Suprapubic skin (tissue), 4 donors: ENCODE data around the gene ARHGAP20. TPM values are rescaled to one million over a fixed set of nuclear protein-coding genes. Genes with fewer than 3 reads are reported as not detected.

Experiments
- DNase-seq, 2 donors: peaks; one replicate each; pipeline ENCODE4 v3.0.0-alpha.2; 2019; ENCODE audit warnings: low spot score in 2 of 2
- H3K27ac ChIP-seq: fragments of 200-600 bp; sonication (generic); one replicate; pipeline ENCODE4 v1.5.1; 2019
- H3K27me3 ChIP-seq: fragments of 200-600 bp; sonication (generic); one replicate; pipeline ENCODE4 v1.5.1; 2019
- H3K36me3 ChIP-seq: fragments of 200-600 bp; sonication (generic); one replicate; pipeline ENCODE4 v1.5.1; 2019
- H3K4me1 ChIP-seq: fragments of 200-600 bp; sonication (generic); one replicate; pipeline ENCODE4 v1.5.1; 2019
- H3K4me3 ChIP-seq: fragments of 200-600 bp; sonication (generic); one replicate; pipeline ENCODE4 v1.5.1; 2019; ENCODE audit warnings: mild to moderate bottlenecking
- H3K9me3 ChIP-seq: fragments of 200-600 bp; sonication (generic); one replicate; pipeline ENCODE4 v1.5.1; 2019
- EP300 ChIP-seq: sonication (generic); formaldehyde crosslinking; IDR thresholded peaks from one replicate; pipeline ENCODE4 v1.6.1; 2017; ENCODE audit warnings: antibody characterized with exemption
- POLR2A ChIP-seq, 2 donors: fragments of 450-650 bp; IDR thresholded peaks; one replicate each; pipeline ENCODE4 v1.6.1; 2017; ENCODE audit warnings: antibody characterized with exemption in 2 of 2, mild to moderate bottlenecking in 2 of 2, moderate library complexity in 2 of 2
- POLR2AphosphoS5 ChIP-seq, 3 donors: sonication (generic); formaldehyde crosslinking; IDR thresholded peaks; one replicate each; pipeline ENCODE4 v1.6.1; 2017; ENCODE audit warnings: antibody characterized with exemption in 3 of 3
- WGBS: methylation state at CpG from one replicate; pipeline ENCODE4 v1.1.5; 2018; 5-methylcytosine and 5-hydroxymethylcytosine counted together
- total RNA-seq, 4 donors: library from RNA; depleted of rRNA; stranded (reverse); fragments of >200 nt; gene quantifications; one replicate each; pipeline ENCODE4 v1.1.0, GENCODE V29; 2016
- TF ChIP-seq, protein P1 (sequence below), 2 donors: fragments of 200-600 bp in 1 of 2; fragments of 450-650 bp in 1 of 2; sonication (generic) in 1 of 2; IDR thresholded peaks; one replicate each; pipeline ENCODE4 v1.5.1; 2016 to 2019; ENCODE audit warnings: antibody characterized with exemption in 2 of 2, mild to moderate bottlenecking in 1 of 2, moderate library complexity in 1 of 2

The ARHGAP20 gene
- total RNA-seq, 4 donors from 2014 or later: 1.2 to 2.1 (median 1.7) TPM

DNA sequence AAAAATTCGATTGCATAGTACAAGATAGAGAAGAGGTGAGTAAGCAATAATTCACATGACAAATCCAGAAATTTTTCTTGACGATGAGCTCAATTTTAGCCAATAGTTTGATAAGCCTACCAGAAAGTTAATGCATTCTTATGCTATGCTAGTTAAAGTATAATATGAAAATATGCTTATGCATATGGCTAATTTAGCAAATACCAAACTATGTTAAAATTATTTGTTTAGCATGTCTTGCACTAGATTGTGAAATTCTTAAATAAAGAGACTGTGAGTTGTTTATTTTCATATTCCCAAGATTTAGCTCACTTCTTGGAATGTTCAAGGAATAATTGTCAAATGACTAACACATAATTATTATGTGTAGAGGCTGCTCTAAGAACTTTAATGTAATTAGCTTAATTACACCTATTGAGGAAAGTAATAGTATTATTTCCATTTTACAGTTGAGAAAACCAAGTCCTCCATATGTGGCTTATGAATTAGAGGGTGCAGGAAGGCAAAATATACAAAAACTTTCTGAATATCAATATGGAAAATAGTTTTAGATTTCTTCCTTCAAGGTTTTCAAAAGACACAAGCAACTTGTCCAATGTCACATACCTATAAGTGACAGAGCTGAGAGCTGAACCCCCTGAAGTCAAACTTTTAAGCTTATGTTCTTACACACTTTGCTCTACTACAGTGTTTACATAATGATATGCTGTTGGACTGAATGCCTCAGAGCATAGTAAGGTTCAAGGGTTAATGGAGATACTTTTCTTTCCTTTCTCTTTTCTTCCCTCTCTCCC lies 45.9 kb upstream of the ARHGAP20 start:
- peaks cover 2% of the 10 kb centered on the region for H3K4me1 ChIP-seq
- no peak overlapping the region for H3K27ac ChIP-seq
- no peak for DNase-seq
- H3K4me3 ChIP-seq: no peak overlapping the region
- TF ChIP-seq, protein P1, sequence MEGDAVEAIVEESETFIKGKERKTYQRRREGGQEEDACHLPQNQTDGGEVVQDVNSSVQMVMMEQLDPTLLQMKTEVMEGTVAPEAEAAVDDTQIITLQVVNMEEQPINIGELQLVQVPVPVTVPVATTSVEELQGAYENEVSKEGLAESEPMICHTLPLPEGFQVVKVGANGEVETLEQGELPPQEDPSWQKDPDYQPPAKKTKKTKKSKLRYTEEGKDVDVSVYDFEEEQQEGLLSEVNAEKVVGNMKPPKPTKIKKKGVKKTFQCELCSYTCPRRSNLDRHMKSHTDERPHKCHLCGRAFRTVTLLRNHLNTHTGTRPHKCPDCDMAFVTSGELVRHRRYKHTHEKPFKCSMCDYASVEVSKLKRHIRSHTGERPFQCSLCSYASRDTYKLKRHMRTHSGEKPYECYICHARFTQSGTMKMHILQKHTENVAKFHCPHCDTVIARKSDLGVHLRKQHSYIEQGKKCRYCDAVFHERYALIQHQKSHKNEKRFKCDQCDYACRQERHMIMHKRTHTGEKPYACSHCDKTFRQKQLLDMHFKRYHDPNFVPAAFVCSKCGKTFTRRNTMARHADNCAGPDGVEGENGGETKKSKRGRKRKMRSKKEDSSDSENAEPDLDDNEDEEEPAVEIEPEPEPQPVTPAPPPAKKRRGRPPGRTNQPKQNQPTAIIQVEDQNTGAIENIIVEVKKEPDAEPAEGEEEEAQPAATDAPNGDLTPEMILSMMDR (IDR thresholded peaks at IDR 0.05): no peak
- no peak for TF ChIP-seq EP300
- no peak for TF ChIP-seq POLR2AphosphoS5 (IDR thresholded peaks at IDR 0.05)
- no peak for TF ChIP-seq POLR2A (IDR thresholded peaks at IDR 0.05)
- H3K27me3 ChIP-seq: no peaks in the 10 kb centered on the region
- H3K9me3 ChIP-seq: no peaks in the 10 kb centered on the region
- WGBS: 66% methylated on average over 2 of the region's 2 CpGs
- H3K36me3 ChIP-seq: no peaks in the 10 kb centered on the region

- no peak for TF ChIP-seq EP300
- TF ChIP-seq, protein P1 (IDR thresholded peaks at IDR 0.05): no peak
- TF ChIP-seq POLR2A (IDR thresholded peaks at IDR 0.05): no peak
- TF ChIP-seq POLR2AphosphoS5 (IDR thresholded peaks at IDR 0.05): no peak
- H3K9me3 ChIP-seq: no peaks in the 10 kb centered on the region
- WGBS: 85% methylated on average over 5 of the region's 5 CpGs
- H3K27me3 ChIP-seq: no peaks in the 10 kb centered on the region
- no peak for DNase-seq
- no peaks in the 10 kb centered on the region for H3K36me3 ChIP-seq
- no peak overlapping the region for H3K4me3 ChIP-seq
- no peak overlapping the region for H3K27ac ChIP-seq
- H3K4me1 ChIP-seq: no peaks in the 10 kb centered on the region
Observed at GRCh38 chr11:110757066-110757465, 44.8 kb upstream of the ARHGAP20 start.

DNA sequence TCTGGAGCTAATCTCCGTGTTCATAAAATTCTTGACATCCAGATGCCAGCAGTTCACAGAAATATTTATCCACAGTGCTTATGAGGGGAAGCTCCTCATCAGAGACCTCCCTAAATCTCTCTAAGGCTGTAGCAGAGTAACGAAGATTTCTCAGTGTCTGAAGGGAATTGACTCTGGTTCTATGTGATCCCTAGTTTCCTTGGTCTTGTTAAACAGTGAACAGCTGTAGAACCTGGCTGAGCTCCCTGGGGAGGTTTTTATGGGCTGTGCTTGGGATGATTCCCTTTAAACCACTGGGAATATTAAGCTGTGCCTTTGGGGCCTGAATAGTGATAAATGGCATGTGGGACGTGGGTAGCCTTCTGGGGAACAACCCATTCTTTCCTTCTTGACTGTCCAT lies 43.7 kb upstream of the ARHGAP20 start:
- H3K36me3 ChIP-seq: no peaks in the 10 kb centered on the region
- no peaks in the 10 kb centered on the region for H3K9me3 ChIP-seq
- H3K27me3 ChIP-seq: no peaks in the 10 kb centered on the region
- H3K27ac ChIP-seq: no peak overlapping the region
- DNase-seq: no peak
- WGBS: 70% methylated on average over 3 of the region's 3 CpGs
- H3K4me1 ChIP-seq: no peaks in the 10 kb centered on the region
- TF ChIP-seq, protein P1 (IDR thresholded peaks at IDR 0.05): no peak
- TF ChIP-seq EP300: no peak
- no peak for TF ChIP-seq POLR2AphosphoS5 (IDR thresholded peaks at IDR 0.05)
- TF ChIP-seq POLR2A (IDR thresholded peaks at IDR 0.05): no peak
- no peak overlapping the region for H3K4me3 ChIP-seq

GRCh38 chr11:110752890-110753289 lies 40.7 kb upstream of the ARHGAP20 start:
- no peak for DNase-seq
- no peak for TF ChIP-seq POLR2A (IDR thresholded peaks at IDR 0.05)
- TF ChIP-seq EP300: no peak
- TF ChIP-seq, protein P1 (IDR thresholded peaks at IDR 0.05): no peak
- no peak for TF ChIP-seq POLR2AphosphoS5 (IDR thresholded peaks at IDR 0.05)
- no peaks in the 10 kb centered on the region for H3K36me3 ChIP-seq
- no peaks in the 10 kb centered on the region for H3K4me1 ChIP-seq
- H3K27me3 ChIP-seq: no peaks in the 10 kb centered on the region
- H3K27ac ChIP-seq: no peak overlapping the region
- no peak overlapping the region for H3K4me3 ChIP-seq
- no peaks in the 10 kb centered on the region for H3K9me3 ChIP-seq

DNA sequence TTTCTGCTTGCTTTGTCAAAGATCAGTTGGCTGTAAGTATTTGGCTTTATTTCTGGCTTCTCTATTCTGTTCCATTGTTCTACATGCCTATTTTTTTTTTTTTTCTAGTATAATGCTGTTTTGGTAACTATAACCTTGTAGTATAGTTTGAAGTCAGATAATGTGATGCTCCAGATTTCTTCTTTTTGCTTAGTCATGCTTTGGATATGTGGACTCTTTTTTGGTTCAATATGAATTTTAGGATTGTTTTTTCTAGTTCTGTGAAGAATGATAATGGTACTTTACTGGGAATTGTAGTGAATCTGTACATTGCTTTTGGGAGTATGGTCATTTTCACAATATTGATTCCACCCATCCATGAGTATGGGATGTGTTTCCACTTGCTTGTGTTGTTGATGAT lies 37.9 kb upstream of the ARHGAP20 start:
- H3K27me3 ChIP-seq: no peaks in the 10 kb centered on the region
- no peaks in the 10 kb centered on the region for H3K36me3 ChIP-seq
- no peak overlapping the region for H3K4me3 ChIP-seq
- H3K4me1 ChIP-seq: no peaks in the 10 kb centered on the region
- no peak for DNase-seq
- H3K9me3 ChIP-seq: no peaks in the 10 kb centered on the region
- TF ChIP-seq POLR2AphosphoS5 (IDR thresholded peaks at IDR 0.05): no peak
- no peak for TF ChIP-seq POLR2A (IDR thresholded peaks at IDR 0.05)
- TF ChIP-seq EP300: no peak
- TF ChIP-seq, protein P1 (IDR thresholded peaks at IDR 0.05): no peak
- no peak overlapping the region for H3K27ac ChIP-seq
